ENCODE data around the gene PPP2R2D. TPM values are rescaled to one million over a fixed set of nuclear protein-coding genes. Genes with fewer than 3 reads are reported as not detected.

Gene PPP2R2D
- total RNA-seq, 1 donor from 2014 or later = 32.7 TPM

- TF ChIP-seq CTCF (IDR thresholded peaks at IDR 0.05) = no peak
- Mint-ChIP-seq H3K27me3 (no peaks in the 10 kb centered on the region), H3K36me3 (ENCODE audit: low read depth) (peaks cover 85% of the 10 kb centered on the region), H3K4me3 (no peak overlapping the region), H3K27ac (no peak overlapping the region), H3K4me1 (no peaks in the 10 kb centered on the region), H3K9me3 (no peaks in the 10 kb centered on the region)
- ChIA-PET CTCF (no interaction called here), POLR2A (no interaction called here)
- intact Hi-C loops (cut with micrococcal nuclease) = no loop called here
- ATAC-seq (ENCODE audit: low read depth) = no peak
- no peak for DNase-seq
Measured at GRCh38 chr10:131942455-131942854, 41.6 kb downstream of the PPP2R2D start.

GRCh38 chr10:131943021-131943814 lies 42.4 kb downstream of the PPP2R2D start:
- Mint-ChIP-seq H3K36me3 (ENCODE audit: low read depth) (peaks cover 86% of the 10 kb centered on the region), H3K9me3 (no peaks in the 10 kb centered on the region), H3K4me1 (no peaks in the 10 kb centered on the region), H3K27ac (no peak overlapping the region), H3K4me3 (no peak overlapping the region), H3K27me3 (no peaks in the 10 kb centered on the region)
- ChIA-PET POLR2A (no interaction called here), CTCF (no interaction called here)
- no peak for DNase-seq
- ATAC-seq (ENCODE audit: low read depth) = no peak
- TF ChIP-seq CTCF (IDR thresholded peaks at IDR 0.05) = no peak
- intact Hi-C loops (cut with micrococcal nuclease) = loop anchor here (1.0 kb wide), 1 partner anchor 58 kb away; no protein-coding TSS in a partner anchor

- CTCF ChIA-PET = no interaction called here
- intact Hi-C loops (cut with micrococcal nuclease) = no loop called here
- H3K27ac Mint-ChIP-seq = no peak overlapping the region
Measured at GRCh38 chr10:131944412-131944811, 43.6 kb downstream of the PPP2R2D start.

GRCh38 chr10:131944976-131945695 lies 44.3 kb downstream of the PPP2R2D start:
- intact Hi-C loops (cut with micrococcal nuclease) = no loop called here
- Mint-ChIP-seq H3K27ac (no peak overlapping the region), H3K27me3 (no peaks in the 10 kb centered on the region), H3K9me3 (no peaks in the 10 kb centered on the region), H3K36me3 (ENCODE audit: low read depth) (peaks cover 90% of the 10 kb centered on the region), H3K4me1 (no peaks in the 10 kb centered on the region), H3K4me3 (no peak overlapping the region)
- ATAC-seq (ENCODE audit: low read depth) (no peak), DNase-seq (no peak)
- CTCF ChIA-PET = interaction anchor here (0.8 kb wide), 1 partner anchor 60 kb away, joined by 3 read pairs; no protein-coding TSS in a partner anchor
- POLR2A ChIA-PET = no interaction called here
- TF ChIP-seq CTCF (IDR thresholded peaks at IDR 0.05) = no peak

More at GRCh38 chr10:131944412-131944811, 43.6 kb downstream of the PPP2R2D start:
- Mint-ChIP-seq H3K27me3 (no peaks in the 10 kb centered on the region), H3K9me3 (no peaks in the 10 kb centered on the region), H3K36me3 (ENCODE audit: low read depth) (peaks cover 92% of the 10 kb centered on the region), H3K4me3 (no peak overlapping the region), H3K4me1 (no peaks in the 10 kb centered on the region)
- no peak for TF ChIP-seq CTCF (IDR thresholded peaks at IDR 0.05)
- ATAC-seq (ENCODE audit: low read depth) (no peak), DNase-seq (no peak)
- POLR2A ChIA-PET = no interaction called here

GRCh38 chr10:131946321-131946751 lies 45.5 kb downstream of the PPP2R2D start:
- Mint-ChIP-seq H3K27ac (no peak overlapping the region), H3K4me1 (no peaks in the 10 kb centered on the region), H3K36me3 (ENCODE audit: low read depth) (peaks cover 88% of the 10 kb centered on the region), H3K4me3 (no peak overlapping the region), H3K27me3 (no peaks in the 10 kb centered on the region), H3K9me3 (no peaks in the 10 kb centered on the region)
- DNase-seq (no peak), ATAC-seq (ENCODE audit: low read depth) (no peak)
- no peak for TF ChIP-seq CTCF (IDR thresholded peaks at IDR 0.05)
- ChIA-PET POLR2A (no interaction called here), CTCF (no interaction called here)
- intact Hi-C loops (cut with micrococcal nuclease) = no loop called here

Measured in activated B cell treated with CpG ODN at 0.5 μM for 24 hours (primary cell).